A549 (cell line): ENCODE measurements around the gene ZNF107. TPM values are rescaled to one million over a fixed set of nuclear protein-coding genes. Genes with fewer than 3 reads are reported as not detected.

ENCODE experiments used
- ATAC-seq, 2 experiments: fragments of 200-7000 bp in 1 of 2; fragments of >200 bp in 1 of 2; cut with Nextera tagmentation in 1 of 2; cut with Tn5 transposase in 1 of 2; 3 replicates each; pipeline versions ENCODE4 v1.8.0 to v1.9.1; 2018 to 2020; ENCODE audit warnings: mild to moderate bottlenecking in 1 of 2, moderate library complexity in 1 of 2
- CTCF ChIA-PET: fragments of 300-600 bp; sonication (Branson Sonifier 250); formaldehyde crosslinking; extraction: SDS; loops from one replicate; lab custom pipeline; 2021; ENCODE audit warnings: antibody characterized with exemption, inconsistent platforms; lab: Yijun Ruan, JAX
- POLR2A ChIA-PET: fragments of 350-600 bp; formaldehyde crosslinking; extraction: SDS; loops from one replicate; lab custom pipeline; 2021; ENCODE audit warnings: antibody characterized with exemption, inconsistent platforms; lab: Yijun Ruan, JAX
- DNase-seq, 2 experiments: peaks; one replicate each; pipeline versions ENCODE4 v3.0.0 to v3.0.0-alpha.2; 2011 to 2016; ENCODE audit warnings: low read depth in 1 of 2, low spot score in 1 of 2
- FAIRE-seq: peaks from 2 replicates; lab custom pipeline; 2011; peaks lifted over from hg19 to GRCh38; lab: Jason Lieb, UNC
- H3K27ac ChIP-seq, 2 experiments: fragments of >200 bp; sonication (Bioruptor Twin); formaldehyde crosslinking; 3 replicates each; pipeline ENCODE4 v1.5.1; 2016 to 2017
- H3K4me1 ChIP-seq: fragments of >200 bp; sonication (Bioruptor Twin); formaldehyde crosslinking; 3 replicates; pipeline ENCODE4 v1.6.1; 2016
- H3K4me2 ChIP-seq: fragments of >200 bp; sonication (Bioruptor Twin); formaldehyde crosslinking; 3 replicates; pipeline ENCODE4 v1.6.1; 2016
- H3K4me3 ChIP-seq: fragments of >200 bp; sonication (Bioruptor Twin); formaldehyde crosslinking; 3 replicates; pipeline ENCODE4 v1.5.1; 2016
- H3K9me3 ChIP-seq: fragments of >200 bp; sonication (Bioruptor Twin); formaldehyde crosslinking; 3 replicates; pipeline ENCODE4 v1.6.1; 2016
- BHLHE40 ChIP-seq: IDR thresholded peaks from 2 replicates; pipeline ENCODE4 v1.6.1; 2012; ENCODE audit warnings: low read depth, low read length, inconsistent platforms
- CBX2 ChIP-seq: fragments of 200-600 bp; sonication (generic); IDR thresholded peaks from 2 replicates; pipeline ENCODE4 v1.6.1; 2016; ENCODE audit warnings: low read depth, mild to moderate bottlenecking, borderline replicate concordance
- CBX8 ChIP-seq: fragments of 200-600 bp; sonication (generic); IDR thresholded peaks from 2 replicates; pipeline ENCODE4 v1.6.1; 2016
- CHD2 ChIP-seq: fragments of 150-350 bp; IDR thresholded peaks from 2 replicates; pipeline ENCODE4 v1.6.1; 2014; ENCODE audit warnings: low read length; ENCODE audit not compliant: partially characterized antibody
- EHMT2 ChIP-seq: fragments of 200-600 bp; sonication (generic); IDR thresholded peaks from 2 replicates; pipeline ENCODE4 v1.6.1; 2016; ENCODE audit warnings: antibody characterized with exemption, low read depth, mild to moderate bottlenecking, moderate library complexity
- ELK1 ChIP-seq: fragments of 150-350 bp; IDR thresholded peaks from 2 replicates; pipeline ENCODE4 v1.6.1; 2014; ENCODE audit warnings: low read depth, mild to moderate bottlenecking, low read length
- ESRRA ChIP-seq: fragments of 150-350 bp; IDR thresholded peaks from 2 replicates; pipeline ENCODE4 v1.6.1; 2014; ENCODE audit warnings: mild to moderate bottlenecking, low read length, borderline replicate concordance
- FOSB ChIP-seq: fragments of 250-450 bp; sonication (Bioruptor Pico); IDR thresholded peaks from 2 replicates; pipeline ENCODE4 v1.5.0; 2020; ENCODE audit warnings: mild to moderate bottlenecking, moderate library complexity
- FOXS1 ChIP-seq: fragments of 250-450 bp; sonication (Bioruptor Pico); IDR thresholded peaks from 2 replicates; pipeline ENCODE4 v1.5.0; 2020; ENCODE audit warnings: mild to moderate bottlenecking, moderate library complexity
- GATA3 ChIP-seq: IDR thresholded peaks from 2 replicates; pipeline ENCODE4 v1.6.1; 2012; ENCODE audit warnings: borderline replicate concordance
- HDAC2 ChIP-seq: fragments of 200-600 bp; sonication (generic); IDR thresholded peaks from 2 replicates; pipeline ENCODE4 v1.6.1; 2016
- HEYL ChIP-seq: fragments of 250-450 bp; sonication (Bioruptor Pico); IDR thresholded peaks from 2 replicates; pipeline ENCODE4 v1.8.0; 2021; ENCODE audit warnings: mild to moderate bottlenecking, moderate library complexity
- HOXA7 ChIP-seq: fragments of 250-450 bp; sonication (Bioruptor Pico); IDR thresholded peaks from 2 replicates; pipeline ENCODE4 v1.5.0; 2020; ENCODE audit warnings: mild to moderate bottlenecking, moderate library complexity
- HOXB5 ChIP-seq: fragments of 250-450 bp; sonication (Bioruptor Pico); IDR thresholded peaks from 2 replicates; pipeline ENCODE4 v1.5.0; 2020; ENCODE audit warnings: mild to moderate bottlenecking, moderate library complexity
- KDM1A ChIP-seq: fragments of 200-600 bp; sonication (generic); IDR thresholded peaks from 2 replicates; pipeline ENCODE4 v1.6.1; 2016; ENCODE audit warnings: low read depth, mild to moderate bottlenecking
- KDM5A ChIP-seq: fragments of 200-600 bp; sonication (generic); IDR thresholded peaks from 2 replicates; pipeline ENCODE4 v1.6.1; 2016; ENCODE audit warnings: antibody characterized with exemption, mild to moderate bottlenecking
- NPAS2 ChIP-seq: fragments of 250-450 bp; sonication (Bioruptor Pico); IDR thresholded peaks from 2 replicates; pipeline ENCODE4 v1.8.0; 2022; ENCODE audit warnings: mild to moderate bottlenecking, moderate library complexity, borderline replicate concordance
- NR3C1 ChIP-seq: fragments of >200 bp; sonication (Bioruptor Twin); formaldehyde crosslinking; IDR thresholded peaks from 3 replicates; pipeline ENCODE4 v1.6.1; 2017
- POLR2A ChIP-seq: IDR thresholded peaks from 2 replicates; pipeline ENCODE4 v1.6.1; 2012; ENCODE audit warnings: mild to moderate bottlenecking, low read length
- RAD21 ChIP-seq, 2 experiments: fragments of >200 bp in 1 of 2; sonication (Bioruptor Twin) in 1 of 2; formaldehyde crosslinking in 1 of 2; IDR thresholded peaks in 1 of 2; conservative IDR thresholded peaks in 1 of 2; 2 replicates in 1 of 2; 3 replicates in 1 of 2; pipeline ENCODE4 v1.6.1; 2012 to 2018; ENCODE audit warnings: inconsistent platforms in 1 of 2
- SMC3 ChIP-seq: fragments of >200 bp; sonication (Bioruptor Twin); formaldehyde crosslinking; IDR thresholded peaks from 3 replicates; pipeline ENCODE4 v1.6.1; 2018; ENCODE audit warnings: inconsistent platforms
- SREBF2 ChIP-seq: fragments of 450-650 bp; IDR thresholded peaks from 2 replicates; pipeline ENCODE4 v1.6.1; 2014; ENCODE audit warnings: mild to moderate bottlenecking, moderate library complexity
- TP53 ChIP-seq: fragments of 250-450 bp; sonication (Bioruptor Pico); IDR thresholded peaks from 2 replicates; pipeline ENCODE4 v1.5.0; 2021; ENCODE audit warnings: mild to moderate bottlenecking, moderate library complexity
- ZFP36 ChIP-seq: fragments of 450-650 bp; IDR thresholded peaks from 2 replicates; pipeline ENCODE4 v1.6.1; 2014; ENCODE audit warnings: borderline replicate concordance; ENCODE audit not compliant: partially characterized antibody
- ZSCAN20 ChIP-seq: fragments of 250-450 bp; sonication (Bioruptor Pico); IDR thresholded peaks from 2 replicates; pipeline ENCODE4 v1.8.0; 2022; ENCODE audit warnings: mild to moderate bottlenecking, moderate library complexity
- WGBS: methylation state at CpG from one replicate; pipeline ENCODE4 v1.1.6; 2017; ENCODE audit errors: missing lambda C conversion rate; 5-methylcytosine and 5-hydroxymethylcytosine counted together
- polyA plus RNA-seq, 4 experiments: library from polyadenylated mRNA; depleted of rRNA in 3 of 4; stranded (reverse); fragments of >200 nt; fragmentation: RNase III in 1 of 4; extraction: RNeasy Plus Mini Kit Qiagen cat#74134 plus additional on column Dnase treatment in 1 of 4; gene quantifications; 2 replicates in 3 of 4; 3 replicates in 1 of 4; pipeline ENCODE4 v1.2.3, GENCODE V29; 2011 to 2017
- TF ChIP-seq, protein P1 (sequence below): IDR thresholded peaks from 2 replicates; pipeline ENCODE4 v1.6.1; 2012
- TF ChIP-seq, protein P2 (sequence below): fragments of 250-450 bp; sonication (Bioruptor Pico); IDR thresholded peaks from 2 replicates; pipeline ENCODE4 v1.5.0; 2020; ENCODE audit warnings: low read depth, mild to moderate bottlenecking, moderate library complexity
- TF ChIP-seq, protein P3 (sequence below): IDR thresholded peaks from 2 replicates; pipeline ENCODE4 v1.6.1; 2012

Gene ZNF107
- polyA plus RNA-seq, 2 of the 4 experiments (the other 2 are of a cell fraction) = 3.4 to 4.9 TPM

DNA sequence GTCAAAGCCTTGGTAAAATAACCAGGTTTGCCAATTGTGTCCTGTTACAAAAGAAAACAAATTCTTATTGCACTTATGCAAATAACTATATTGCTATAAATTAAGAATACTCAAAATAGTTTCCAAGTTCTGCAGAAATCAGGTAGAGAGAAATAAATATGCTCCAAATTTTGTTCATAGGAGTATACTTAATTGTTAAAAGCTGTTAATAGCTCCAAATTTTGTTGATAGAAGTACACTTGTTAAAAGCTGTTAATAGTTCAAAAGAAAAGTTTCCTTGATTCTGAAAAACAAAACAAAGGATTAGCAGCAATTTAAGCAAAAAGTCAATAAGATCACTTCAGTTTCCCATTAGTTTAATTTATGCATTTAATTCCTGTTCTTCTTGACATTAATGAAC, 81.9 kb downstream of the ZNF107 start:
- FAIRE-seq (no peak), DNase-seq (no peak), ATAC-seq (no peak)
- POLR2A ChIA-PET = no interaction called here
- CTCF ChIA-PET = no interaction called here
- Histone ChIP-seq H3K4me1 (no peaks in the 10 kb centered on the region), H3K9me3 (peaks cover 7% of the 10 kb centered on the region; the same call in 2 of the 3 replicates), H3K27ac (no peak overlapping the region), H3K4me2 (no peak overlapping the region), H3K4me3 (no peak overlapping the region)
- TF ChIP-seq ELK1 = no peak

DNA sequence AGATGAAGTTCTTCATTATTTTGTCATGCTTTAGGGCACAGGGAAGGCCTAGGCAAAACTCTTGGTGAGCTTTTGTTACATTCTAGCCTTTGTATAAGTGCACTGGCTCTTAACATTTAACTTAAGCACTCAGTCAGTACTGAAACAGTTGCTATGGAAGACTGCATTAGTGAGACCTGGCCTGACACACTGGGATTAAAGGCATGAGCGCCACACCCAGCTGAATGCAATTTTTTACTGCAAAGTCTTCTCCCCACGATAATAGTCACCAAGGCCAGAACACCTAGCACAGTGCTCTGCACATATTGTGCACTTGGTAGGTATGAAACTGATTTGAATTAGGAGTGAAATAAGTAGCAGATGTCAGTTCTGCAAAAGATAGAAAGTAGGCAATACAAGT, 87.1 kb downstream of the ZNF107 start:
- Histone ChIP-seq H3K4me3 (no peak overlapping the region), H3K27ac (no peak overlapping the region), H3K4me2 (no peak overlapping the region), H3K9me3 (peaks cover 4% of the 10 kb centered on the region; the same call in 1 of the 3 replicates), H3K4me1 (no peaks in the 10 kb centered on the region)
- WGBS = 0% methylated on average over 2 of the region's 2 CpGs
- ChIA-PET CTCF (interaction anchor here (0.6 to 1.9 kb wide), 2 partner anchors 11 to 908 kb away, joined by 3 to 5 read pairs; no protein-coding TSS in a partner anchor), POLR2A (no interaction called here)
- DNase-seq (no peak), ATAC-seq (no peak), FAIRE-seq (no peak)
- TF ChIP-seq GATA3 (no peak), KDM1A (no peak), ZSCAN20 (no peak), BHLHE40 (no peak), SREBF2 (no peak), TP53 (no peak), FOXS1 (CRISPR knock-in tag) (no peak), POLR2A (no peak)

DNA sequence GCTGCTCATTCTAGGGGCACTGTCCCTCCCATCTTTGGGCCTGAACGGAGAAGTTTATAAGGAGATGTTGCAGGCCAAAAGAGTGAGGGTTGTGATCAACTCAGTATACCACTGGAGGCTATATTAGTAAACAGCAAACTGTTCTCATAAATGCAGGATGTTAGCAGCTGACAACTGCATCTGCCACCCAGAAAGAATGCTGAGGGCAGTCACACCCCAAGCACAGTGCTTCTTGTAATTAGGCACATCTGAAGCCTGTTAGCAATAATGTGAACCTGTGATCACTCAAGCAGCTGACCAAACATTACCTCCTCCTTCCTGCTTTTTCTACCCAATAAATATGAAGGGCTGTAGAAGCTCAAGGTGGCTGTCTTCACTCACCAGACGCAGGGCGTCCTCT, 89.9 kb downstream of the ZNF107 start:
- TF ChIP-seq ZFP36 = no peak
- TF ChIP-seq HOXA7 (CRISPR knock-in tag) = no peak
- TF ChIP-seq RAD21 (conservative IDR thresholded peaks at IDR 0.05 in 1 of 2, IDR thresholded peaks at IDR 0.05 in 1 of 2) = no peak
- no peak for TF ChIP-seq NR3C1
- TF ChIP-seq NPAS2 = no peak
- TF ChIP-seq HOXB5 = no peak
- TF ChIP-seq, all 56 proteins: peak for 0
- Histone ChIP-seq H3K4me1 (no peaks in the 10 kb centered on the region), H3K4me3 (no peak overlapping the region), H3K27ac (no peak overlapping the region), H3K9me3 (no peaks in the 10 kb centered on the region), H3K4me2 (no peak overlapping the region)
- ChIA-PET CTCF (no interaction called here), POLR2A (no interaction called here)
- FAIRE-seq = no peak
- no peak for DNase-seq
- ATAC-seq = no peak
- WGBS = 17% methylated on average over 3 of the region's 3 CpGs

DNA sequence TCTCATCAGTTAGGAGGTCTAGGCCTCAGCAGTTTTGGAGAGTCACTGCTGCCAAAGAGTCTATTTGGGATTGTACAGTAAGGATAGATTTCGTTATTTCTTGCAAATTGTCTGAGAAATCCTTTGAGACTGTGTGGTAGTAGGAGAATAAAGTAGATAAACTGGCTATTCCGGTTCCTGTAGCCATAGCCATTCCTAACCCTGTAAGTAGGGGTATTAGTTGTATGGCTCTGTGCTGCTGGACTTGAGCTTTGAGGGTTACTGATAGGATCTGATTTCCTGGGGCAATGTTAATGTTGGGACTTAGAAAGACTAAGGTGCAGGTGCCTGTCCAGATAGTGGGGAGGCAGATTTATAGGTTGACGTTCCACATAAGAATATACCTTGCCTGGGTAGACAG, 92.2 kb downstream of the ZNF107 start:
- TF ChIP-seq KDM5A = no peak
- TF ChIP-seq HDAC2 = no peak
- TF ChIP-seq NPAS2 = no peak
- TF ChIP-seq, protein P1, sequence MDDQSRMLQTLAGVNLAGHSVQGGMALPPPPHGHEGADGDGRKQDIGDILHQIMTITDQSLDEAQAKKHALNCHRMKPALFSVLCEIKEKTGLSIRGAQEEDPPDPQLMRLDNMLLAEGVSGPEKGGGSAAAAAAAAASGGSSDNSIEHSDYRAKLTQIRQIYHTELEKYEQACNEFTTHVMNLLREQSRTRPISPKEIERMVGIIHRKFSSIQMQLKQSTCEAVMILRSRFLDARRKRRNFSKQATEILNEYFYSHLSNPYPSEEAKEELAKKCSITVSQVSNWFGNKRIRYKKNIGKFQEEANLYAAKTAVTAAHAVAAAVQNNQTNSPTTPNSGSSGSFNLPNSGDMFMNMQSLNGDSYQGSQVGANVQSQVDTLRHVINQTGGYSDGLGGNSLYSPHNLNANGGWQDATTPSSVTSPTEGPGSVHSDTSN = no peak
- TF ChIP-seq, protein P2, sequence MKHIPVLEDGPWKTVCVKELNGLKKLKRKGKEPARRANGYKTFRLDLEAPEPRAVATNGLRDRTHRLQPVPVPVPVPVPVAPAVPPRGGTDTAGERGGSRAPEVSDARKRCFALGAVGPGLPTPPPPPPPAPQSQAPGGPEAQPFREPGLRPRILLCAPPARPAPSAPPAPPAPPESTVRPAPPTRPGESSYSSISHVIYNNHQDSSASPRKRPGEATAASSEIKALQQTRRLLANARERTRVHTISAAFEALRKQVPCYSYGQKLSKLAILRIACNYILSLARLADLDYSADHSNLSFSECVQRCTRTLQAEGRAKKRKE (CRISPR knock-in tag) = no peak
- TF ChIP-seq EHMT2 = no peak
- TF ChIP-seq, protein P3, sequence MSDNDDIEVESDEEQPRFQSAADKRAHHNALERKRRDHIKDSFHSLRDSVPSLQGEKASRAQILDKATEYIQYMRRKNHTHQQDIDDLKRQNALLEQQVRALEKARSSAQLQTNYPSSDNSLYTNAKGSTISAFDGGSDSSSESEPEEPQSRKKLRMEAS = no peak
- TF ChIP-seq KDM1A = no peak
- no peak for TF ChIP-seq CBX2
- TF ChIP-seq NR3C1 = no peak
- TF ChIP-seq ESRRA = no peak
- no peak for TF ChIP-seq CBX8
- TF ChIP-seq CHD2 = no peak
- no peak for TF ChIP-seq FOXS1 (CRISPR knock-in tag)
- TF ChIP-seq POLR2A = no peak
- no peak for TF ChIP-seq HEYL (CRISPR knock-in tag)
- TF ChIP-seq SMC3 = no peak
- TF ChIP-seq FOSB (CRISPR knock-in tag) = no peak
- H3K9me3 ChIP-seq = 0 out of 3 replicates have a peak, but pooled peaks cover 2% of the 10 kb centered on the region
- CTCF ChIA-PET = no interaction called here
- no peak overlapping the region for H3K4me3 ChIP-seq
- no peaks in the 10 kb centered on the region for H3K4me1 ChIP-seq
- no peak for FAIRE-seq
- no peak for DNase-seq
- ATAC-seq = no peak
- 3% methylated on average over 3 of the region's 3 CpGs for WGBS
- H3K27ac ChIP-seq = no peak overlapping the region
- POLR2A ChIA-PET = no interaction called here
- no peak overlapping the region for H3K4me2 ChIP-seq
